HepG2 (cell line): ENCODE data around the gene MSRB3. TPM values are rescaled to one million over a fixed set of nuclear protein-coding genes. Genes with fewer than 3 reads are reported as not detected.

ENCODE experiments used
- ATAC-seq: fragments of 200-7000 bp; cut with Tn5 transposase; 3 replicates; pipeline ENCODE4 v1.9.1; 2020; ENCODE audit warnings: mild to moderate bottlenecking, moderate library complexity
- BruUV-seq: library from RNA; stranded (reverse); fragments of 400-500 nt; replicated peaks from 2 replicates; lab custom pipeline; 2021; lab: Mats Ljungman, UMichigan
- CTCF ChIA-PET: fragments of 300-600 bp; formaldehyde crosslinking; extraction: SDS; loops from one replicate; lab custom pipeline; 2021; ENCODE audit warnings: low total read pairs, inconsistent platforms, low intra/inter-chr PET ratio; lab: Yijun Ruan, JAX
- POLR2A ChIA-PET: fragments of 350-600 bp; sonication (Branson Sonifier 250); formaldehyde crosslinking; loops from one replicate; lab custom pipeline; 2020; ENCODE audit warnings: antibody characterized with exemption, inconsistent platforms; lab: Yijun Ruan, JAX
- DNase-seq: peaks from one replicate; pipeline ENCODE4 v3.0.0-alpha.2; 2015; ENCODE audit warnings: low spot score
- FAIRE-seq: peaks from 3 replicates; lab custom pipeline; 2011; peaks lifted over from hg19 to GRCh38; lab: Jason Lieb, UNC
- H2AFZ ChIP-seq: one replicate; pipeline ENCODE4 v1.6.1; 2011; ENCODE audit warnings: low read length, inconsistent platforms
- H3K27ac ChIP-seq: fragments of 300-600 bp; 3 replicates; pipeline ENCODE4 v1.8.0; 2011; ENCODE audit warnings: mixed run types, mild to moderate bottlenecking, mixed read lengths, low read length, inconsistent platforms; ENCODE audit not compliant: insufficient read depth; ENCODE audit errors: extremely low read length
- H3K27me3 ChIP-seq, 2 experiments: fragments of 200-600 bp in 1 of 2; 2 replicates in 1 of 2; 3 replicates in 1 of 2; pipeline versions ENCODE4 v1.6.0 to v1.8.0; 2011; ENCODE audit warnings: low read length in 2 of 2, mild to moderate bottlenecking in 2 of 2, moderate library complexity in 2 of 2, inconsistent platforms in 1 of 2; ENCODE audit not compliant: insufficient read depth in 2 of 2, control insufficient read depth in 1 of 2
- H3K36me3 ChIP-seq, 2 experiments: fragments of 200-600 bp in 1 of 2; replicated peaks in 1 of 2; 2 replicates in 1 of 2; 3 replicates in 1 of 2; pipeline versions ENCODE4 v1.5.1 to v1.8.0; 2011; ENCODE audit warnings: low read length in 2 of 2, inconsistent platforms in 1 of 2; ENCODE audit not compliant: insufficient read depth in 2 of 2, control insufficient read depth in 1 of 2
- H3K4me1 ChIP-seq: 2 replicates; pipeline ENCODE4 v1.5.1; 2012; ENCODE audit warnings: low read length, inconsistent platforms; ENCODE audit not compliant: insufficient read depth
- H3K4me2 ChIP-seq: 2 replicates; pipeline ENCODE4 v1.6.0; 2011; ENCODE audit warnings: low read depth, low read length, inconsistent platforms
- H3K4me3 ChIP-seq, 3 experiments: fragments of 200-600 bp in 1 of 3; sonication (generic), shearing (Covaris generic) in 1 of 3; replicated peaks in 1 of 3; 2 replicates each; pipeline ENCODE4 v1.5.1; 2011 to 2016; ENCODE audit warnings: low read length in 3 of 3, inconsistent platforms in 2 of 3, low read depth in 2 of 3, mild to moderate bottlenecking in 2 of 3, control low read depth in 1 of 3, mixed read lengths in 1 of 3; ENCODE audit not compliant: insufficient read depth in 1 of 3
- H3K79me2 ChIP-seq: one replicate; pipeline ENCODE4 v1.6.1; 2011; ENCODE audit warnings: low read length, inconsistent platforms; ENCODE audit not compliant: insufficient read depth
- H3K9ac ChIP-seq: 2 replicates; pipeline ENCODE4 v1.6.0; 2011; ENCODE audit warnings: mild to moderate bottlenecking, low read depth, low read length, inconsistent platforms; ENCODE audit not compliant: insufficient read depth
- H3K9me3 ChIP-seq: 2 replicates; pipeline ENCODE4 v1.5.1; 2012; ENCODE audit warnings: mild to moderate bottlenecking, low read length
- H4K20me1 ChIP-seq: 2 replicates; pipeline ENCODE4 v1.6.0; 2011; ENCODE audit warnings: inconsistent platforms, mild to moderate bottlenecking, low read length, moderate library complexity; ENCODE audit not compliant: insufficient read depth
- ARID4A ChIP-seq: sonication (generic); formaldehyde crosslinking; IDR thresholded peaks from 2 replicates; pipeline ENCODE4 v1.5.0; 2020; ENCODE audit warnings: mild to moderate bottlenecking, missing genetic modification reagents, borderline replicate concordance
- DPF2 ChIP-seq: sonication (generic); formaldehyde crosslinking; IDR thresholded peaks from 2 replicates; pipeline ENCODE4 v1.4.0; 2020; ENCODE audit warnings: mild to moderate bottlenecking, low read depth, missing genetic modification reagents, borderline replicate concordance
- GRHL1 ChIP-seq: sonication (generic); formaldehyde crosslinking; conservative IDR thresholded peaks from 2 replicates; pipeline ENCODE4 v1.8.0; 2022; ENCODE audit warnings: missing genetic modification reagents
- IKZF5 ChIP-seq: IDR thresholded peaks from 2 replicates; pipeline ENCODE4 v1.6.1; 2018; ENCODE audit warnings: missing genetic modification reagents, mild to moderate bottlenecking, missing compliant biosample characterization
- JDP2 ChIP-seq: sonication (generic); formaldehyde crosslinking; IDR thresholded peaks from 2 replicates; pipeline ENCODE4 v1.8.1; 2022; ENCODE audit warnings: missing genetic modification reagents, borderline replicate concordance
- KLF13 ChIP-seq: sonication (generic); formaldehyde crosslinking; IDR thresholded peaks from 2 replicates; pipeline ENCODE4 v1.4.0; 2020; ENCODE audit warnings: mild to moderate bottlenecking, missing genetic modification reagents
- SNAI1 ChIP-seq: sonication (generic); formaldehyde crosslinking; IDR thresholded peaks from 2 replicates; pipeline ENCODE4 v1.5.0; 2020; ENCODE audit warnings: mild to moderate bottlenecking, missing genetic modification reagents, borderline replicate concordance
- SSRP1 ChIP-seq: IDR thresholded peaks from 2 replicates; pipeline ENCODE4 v1.6.1; 2016; ENCODE audit warnings: control low read depth
- ZFP36 ChIP-seq: fragments of 150-350 bp; IDR thresholded peaks from 2 replicates; pipeline ENCODE4 v1.6.1; 2018; ENCODE audit warnings: borderline replicate concordance, low read length, low read depth; ENCODE audit not compliant: partially characterized antibody
- ZMAT5 ChIP-seq: sonication (generic); formaldehyde crosslinking; IDR thresholded peaks from 2 replicates; pipeline ENCODE4 v1.5.0; 2020; ENCODE audit warnings: mild to moderate bottlenecking, low read depth, missing genetic modification reagents, borderline replicate concordance
- ZMYM2 ChIP-seq: sonication (generic); formaldehyde crosslinking; IDR thresholded peaks from 2 replicates; pipeline ENCODE4 v1.8.0; 2022; ENCODE audit warnings: mild to moderate bottlenecking, missing genetic modification reagents
- ZNF143 ChIP-seq: sonication (generic); formaldehyde crosslinking; IDR thresholded peaks from 2 replicates; pipeline ENCODE4 v1.4.0; 2020; ENCODE audit warnings: missing genetic modification reagents
- ZNF160 ChIP-seq: sonication (generic); formaldehyde crosslinking; IDR thresholded peaks from 2 replicates; pipeline ENCODE4 v1.8.0; 2022; ENCODE audit warnings: mild to moderate bottlenecking, inconsistent platforms, missing genetic modification reagents
- ZNF772 ChIP-seq: sonication (generic); formaldehyde crosslinking; IDR thresholded peaks from 2 replicates; pipeline ENCODE4 v1.5.0; 2020; ENCODE audit warnings: mild to moderate bottlenecking, missing genetic modification reagents
- ZNF879 ChIP-seq: sonication (generic); formaldehyde crosslinking; IDR thresholded peaks from 2 replicates; pipeline ENCODE4 v1.8.1; 2023; ENCODE audit warnings: missing genetic modification reagents
- WGBS: methylation state at CpG from one replicate; pipeline ENCODE4 v1.1.6; 2017; ENCODE audit warnings: low lambda C conversion rate; 5-methylcytosine and 5-hydroxymethylcytosine counted together
- in situ Hi-C: cut with HindIII; loops from 2 replicates; pipeline ENCODE4 v1.10.0; 2017; ENCODE audit warnings: low pct_unique_long_range_greater_than_20kb; ENCODE audit not compliant: extremely low pct_ligation_motif_present
- intact Hi-C: fragments of 100-400 bp; cut with micrococcal nuclease; formaldehyde crosslinking; loops from one replicate; pipeline ENCODE4 v1.10.0; 2022; ENCODE audit not compliant: unreplicated experiment
- polyA plus RNA-seq, 8 experiments: library from polyadenylated mRNA; depleted of rRNA in 3 of 8; stranded (reverse) in 7 of 8; unstranded in 1 of 8; fragments of >200 nt; fragmentation: Illumina TruSeq in 4 of 8; extraction: Trizol in 4 of 8; gene quantifications; 2 replicates each; pipeline versions ENCODE4 v1.2.1 to v1.2.3, GENCODE V29; 2011 to 2016; ENCODE audit warnings: low read depth in 4 of 8, missing spikeins in 1 of 8, mixed read lengths in 1 of 8; ENCODE audit not compliant: insufficient read depth in 1 of 8
- total RNA-seq, 5 experiments: library from RNA; depleted of rRNA; stranded (reverse); fragments of >200 nt; fragmentation: Illumina TruSeq; extraction: Trizol; gene quantifications; 2 replicates each; pipeline ENCODE4 v1.2.3, GENCODE V29; 2016; ENCODE audit warnings: low read depth in 1 of 5

Gene MSRB3
- total and polyA plus RNA-seq, 2 of the 13 experiments (the other 11 are each of a cell fraction or from before 2014, with no cell fraction given) = 1.5 to 1.9 TPM

GRCh38 chr12:65465766-65466547 is 187.5 kb downstream of the MSRB3 start:
- intact Hi-C loops (no loop called here), in situ Hi-C loops (no loop called here)
- Histone ChIP-seq H2AFZ (no peak overlapping the region), H4K20me1 (no peaks in the 10 kb centered on the region), H3K27me3 (no peaks in the 10 kb centered on the region), H3K4me1 (no peaks in the 10 kb centered on the region), H3K9me3 (no peaks in the 10 kb centered on the region), H3K4me3 (no peak overlapping the region), H3K4me2 (no peak overlapping the region), H3K36me3 (no peaks in the 10 kb centered on the region), H3K9ac (no peak overlapping the region), H3K79me2 (no peaks in the 10 kb centered on the region), H3K27ac (no peak overlapping the region)
- ATAC-seq = no peak
- TF ChIP-seq ARID4A (CRISPR knock-in tag) (no peak), SNAI1 (CRISPR knock-in tag) (no peak), ZFP36 (no peak), IKZF5 (no peak), ZNF143 (CRISPR knock-in tag) (no peak), ZNF772 (CRISPR knock-in tag) (no peak), ZNF879 (no peak), KLF13 (CRISPR knock-in tag) (no peak), ZMYM2 (CRISPR knock-in tag) (no peak), SSRP1 (CRISPR knock-in tag) (no peak), JDP2 (CRISPR knock-in tag) (no peak), GRHL1 (CRISPR knock-in tag) (no peak), ZMAT5 (CRISPR knock-in tag) (no peak), ZNF160 (CRISPR knock-in tag) (no peak), DPF2 (CRISPR knock-in tag) (no peak)
- no peak for DNase-seq
- ChIA-PET CTCF (no interaction called here), POLR2A (no interaction called here)
- no TSS peak for BruUV-seq
- 19% methylated on average over 5 of the region's 9 CpGs for WGBS
- FAIRE-seq = no peak
